ENCODE measurements around the gene DCTN1.

GRCh38 chr2:74413001-74413698 is 33.0 kb upstream of the DCTN1 start:
- TF ChIP-seq CTCF (conservative IDR thresholded peaks at IDR 0.05; ENCODE audit: low read length) (no peak), EZH2phosphoT487 (IDR thresholded peaks at IDR 0.05; ENCODE audit: borderline replicate concordance) (no peak)

Data from Loucy (cell line).